Suprapubic skin (tissue), 4 donors: ENCODE data around the gene AP5S1. TPM values are rescaled to one million over a fixed set of nuclear protein-coding genes. Genes with fewer than 3 reads are reported as not detected.
A peak's percentile ranks its signal among the peaks of the same experiment; 100 is the strongest.

Source experiments
- DNase-seq, 2 donors: peaks; one replicate each; pipeline ENCODE4 v3.0.0-alpha.2; 2019; ENCODE audit warnings: low spot score in 2 of 2
- H3K27ac ChIP-seq: fragments of 200-600 bp; sonication (generic); one replicate; pipeline ENCODE4 v1.5.1; 2019
- H3K27me3 ChIP-seq: fragments of 200-600 bp; sonication (generic); one replicate; pipeline ENCODE4 v1.5.1; 2019
- H3K36me3 ChIP-seq: fragments of 200-600 bp; sonication (generic); one replicate; pipeline ENCODE4 v1.5.1; 2019
- H3K4me1 ChIP-seq: fragments of 200-600 bp; sonication (generic); one replicate; pipeline ENCODE4 v1.5.1; 2019
- H3K4me3 ChIP-seq: fragments of 200-600 bp; sonication (generic); one replicate; pipeline ENCODE4 v1.5.1; 2019; ENCODE audit warnings: mild to moderate bottlenecking
- H3K9me3 ChIP-seq: fragments of 200-600 bp; sonication (generic); one replicate; pipeline ENCODE4 v1.5.1; 2019
- EP300 ChIP-seq: sonication (generic); formaldehyde crosslinking; IDR thresholded peaks from one replicate; pipeline ENCODE4 v1.6.1; 2017; ENCODE audit warnings: antibody characterized with exemption
- POLR2A ChIP-seq, 2 donors: fragments of 450-650 bp; IDR thresholded peaks; one replicate each; pipeline ENCODE4 v1.6.1; 2017; ENCODE audit warnings: antibody characterized with exemption in 2 of 2, mild to moderate bottlenecking in 2 of 2, moderate library complexity in 2 of 2
- POLR2AphosphoS5 ChIP-seq, 3 donors: sonication (generic); formaldehyde crosslinking; IDR thresholded peaks; one replicate each; pipeline ENCODE4 v1.6.1; 2017; ENCODE audit warnings: antibody characterized with exemption in 3 of 3
- WGBS: methylation state at CpG from one replicate; pipeline ENCODE4 v1.1.5; 2018; 5-methylcytosine and 5-hydroxymethylcytosine counted together
- total RNA-seq, 4 donors: library from RNA; depleted of rRNA; stranded (reverse); fragments of >200 nt; gene quantifications; one replicate each; pipeline ENCODE4 v1.1.0, GENCODE V29; 2016
- TF ChIP-seq, protein P1 (sequence below), 2 donors: fragments of 200-600 bp in 1 of 2; fragments of 450-650 bp in 1 of 2; sonication (generic) in 1 of 2; IDR thresholded peaks; one replicate each; pipeline ENCODE4 v1.5.1; 2016 to 2019; ENCODE audit warnings: antibody characterized with exemption in 2 of 2, mild to moderate bottlenecking in 1 of 2, moderate library complexity in 1 of 2

The AP5S1 gene
- total RNA-seq, 4 donors from 2014 or later: 7.7 to 18.3 (median 14.3) TPM

DNA sequence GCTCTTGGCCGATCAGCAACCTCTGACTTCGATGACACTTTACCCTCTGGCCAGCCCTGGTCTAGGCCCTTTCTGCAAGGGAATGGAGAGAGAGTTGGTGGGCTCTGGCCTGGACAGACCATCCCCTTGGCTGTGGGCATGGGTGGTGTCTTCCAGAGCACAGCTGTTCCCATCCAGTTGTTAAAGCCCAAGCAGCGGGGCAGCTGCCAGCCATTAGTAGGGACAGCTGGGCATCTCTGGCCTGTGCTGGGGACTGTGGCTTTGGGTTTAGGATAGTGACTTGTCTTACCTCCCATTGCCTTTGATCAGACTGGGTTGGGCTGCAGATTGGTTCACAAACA, 21.5 kb upstream of the AP5S1 start:
- H3K36me3 ChIP-seq: peaks cover 40% of the 10 kb centered on the region
- 79% methylated on average over 3 of the region's 3 CpGs for WGBS
- H3K27ac ChIP-seq: no peak overlapping the region
- H3K4me1 ChIP-seq: peaks cover 79% of the 10 kb centered on the region
- H3K4me3 ChIP-seq: no peak overlapping the region
- DNase-seq: peak in 1 of 2 donors; percentile 63
- no peak for TF ChIP-seq POLR2A (IDR thresholded peaks at IDR 0.05)
- TF ChIP-seq, protein P1, sequence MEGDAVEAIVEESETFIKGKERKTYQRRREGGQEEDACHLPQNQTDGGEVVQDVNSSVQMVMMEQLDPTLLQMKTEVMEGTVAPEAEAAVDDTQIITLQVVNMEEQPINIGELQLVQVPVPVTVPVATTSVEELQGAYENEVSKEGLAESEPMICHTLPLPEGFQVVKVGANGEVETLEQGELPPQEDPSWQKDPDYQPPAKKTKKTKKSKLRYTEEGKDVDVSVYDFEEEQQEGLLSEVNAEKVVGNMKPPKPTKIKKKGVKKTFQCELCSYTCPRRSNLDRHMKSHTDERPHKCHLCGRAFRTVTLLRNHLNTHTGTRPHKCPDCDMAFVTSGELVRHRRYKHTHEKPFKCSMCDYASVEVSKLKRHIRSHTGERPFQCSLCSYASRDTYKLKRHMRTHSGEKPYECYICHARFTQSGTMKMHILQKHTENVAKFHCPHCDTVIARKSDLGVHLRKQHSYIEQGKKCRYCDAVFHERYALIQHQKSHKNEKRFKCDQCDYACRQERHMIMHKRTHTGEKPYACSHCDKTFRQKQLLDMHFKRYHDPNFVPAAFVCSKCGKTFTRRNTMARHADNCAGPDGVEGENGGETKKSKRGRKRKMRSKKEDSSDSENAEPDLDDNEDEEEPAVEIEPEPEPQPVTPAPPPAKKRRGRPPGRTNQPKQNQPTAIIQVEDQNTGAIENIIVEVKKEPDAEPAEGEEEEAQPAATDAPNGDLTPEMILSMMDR (IDR thresholded peaks at IDR 0.05): no peak
- TF ChIP-seq EP300: no peak
- no peak for TF ChIP-seq POLR2AphosphoS5 (IDR thresholded peaks at IDR 0.05)
- no peaks in the 10 kb centered on the region for H3K9me3 ChIP-seq
- H3K27me3 ChIP-seq: no peaks in the 10 kb centered on the region

DNA sequence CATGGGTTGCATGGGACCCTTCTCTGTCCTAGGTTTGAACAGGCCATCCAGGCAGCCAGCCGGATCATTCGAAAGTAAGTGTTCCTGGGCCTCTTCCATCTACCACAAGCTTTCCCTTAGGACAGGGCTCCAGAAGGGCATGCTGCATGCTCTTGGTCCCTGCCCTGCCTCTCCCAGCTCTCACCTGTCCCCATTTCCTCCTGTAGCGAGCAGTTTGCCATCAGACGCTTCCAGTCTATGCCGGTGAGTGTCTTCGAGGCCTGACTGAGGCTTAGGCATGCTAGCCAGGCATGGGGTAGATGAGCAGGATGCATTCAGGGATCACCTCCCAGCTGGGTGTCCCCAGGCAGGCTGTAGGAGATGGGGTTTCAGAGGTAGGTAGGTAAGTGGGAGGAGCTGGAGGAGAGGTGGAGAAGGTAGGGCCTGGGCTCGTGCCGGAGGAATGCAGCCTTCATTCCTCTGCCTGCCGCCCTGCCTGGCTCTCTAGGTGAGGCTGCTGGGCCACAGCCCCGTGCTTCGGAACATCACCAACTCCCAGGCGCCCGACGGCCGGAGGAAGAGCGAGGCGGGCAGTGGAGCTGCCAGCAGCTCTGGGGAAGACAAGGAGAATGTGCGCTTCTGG, 20.0 kb upstream of the AP5S1 start:
- no peak for DNase-seq
- WGBS: 54% methylated on average over 9 of the region's 18 CpGs
- no peak for TF ChIP-seq EP300
- no peak for TF ChIP-seq POLR2AphosphoS5 (IDR thresholded peaks at IDR 0.05)
- TF ChIP-seq, protein P1 (IDR thresholded peaks at IDR 0.05): no peak
- TF ChIP-seq POLR2A (IDR thresholded peaks at IDR 0.05): no peak
- peaks cover 45% of the 10 kb centered on the region for H3K36me3 ChIP-seq
- no peaks in the 10 kb centered on the region for H3K9me3 ChIP-seq
- peaks cover 88% of the 10 kb centered on the region for H3K4me1 ChIP-seq
- no peaks in the 10 kb centered on the region for H3K27me3 ChIP-seq
- H3K27ac ChIP-seq: peak overlapping the region; percentile 30
- no peak overlapping the region for H3K4me3 ChIP-seq

DNA sequence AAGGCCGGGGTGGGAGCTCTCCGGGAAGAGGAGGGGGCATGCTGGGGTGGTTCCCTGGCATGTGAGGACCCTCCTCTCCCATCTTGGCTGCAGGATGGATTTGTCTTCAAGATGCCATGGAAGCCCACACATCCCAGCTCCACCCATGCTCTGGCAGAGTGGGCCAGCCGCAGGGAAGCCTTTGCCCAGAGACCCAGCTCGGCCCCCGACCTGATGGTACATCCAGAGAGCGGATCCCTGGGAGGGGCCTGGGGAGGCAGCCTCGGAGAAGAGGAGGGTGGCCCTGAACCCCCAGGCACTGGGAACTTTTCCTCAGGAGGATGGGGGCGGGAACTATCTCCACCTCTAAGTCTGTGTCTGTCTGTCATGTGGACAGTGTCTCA, 19.5 kb upstream of the AP5S1 start:
- Histone ChIP-seq H3K9me3 (no peaks in the 10 kb centered on the region), H3K4me3 (no peak overlapping the region), H3K27ac (peak overlapping the region; percentile 30), H3K36me3 (peaks cover 45% of the 10 kb centered on the region), H3K27me3 (no peaks in the 10 kb centered on the region), H3K4me1 (peaks cover 88% of the 10 kb centered on the region)
- WGBS: 62% methylated on average over 6 of the region's 8 CpGs
- no peak for TF ChIP-seq EP300
- no peak for TF ChIP-seq POLR2A (IDR thresholded peaks at IDR 0.05)
- no peak for TF ChIP-seq POLR2AphosphoS5 (IDR thresholded peaks at IDR 0.05)
- TF ChIP-seq, protein P1 (IDR thresholded peaks at IDR 0.05): no peak
- no peak for DNase-seq

DNA sequence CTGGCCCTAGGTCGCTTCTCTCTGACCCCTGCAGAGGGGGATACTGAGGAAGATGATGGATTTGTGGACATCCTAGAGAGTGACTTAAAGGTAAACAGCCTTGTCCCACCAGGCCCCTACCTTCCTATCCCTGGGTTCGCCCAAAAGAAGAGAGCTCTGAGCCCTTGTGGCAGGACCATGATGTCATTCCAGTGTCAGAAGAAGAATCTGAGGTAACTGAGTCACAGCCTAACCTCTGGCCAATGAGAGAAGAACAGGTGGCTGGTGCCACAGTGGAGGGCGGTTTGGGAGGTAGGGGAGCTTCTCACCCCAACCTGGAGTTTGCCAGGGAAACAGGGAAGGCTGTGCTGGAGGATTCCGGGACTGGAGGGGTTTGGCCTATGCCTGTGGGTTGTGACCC, 19.0 kb upstream of the AP5S1 start:
- 83% methylated on average over 4 of the region's 4 CpGs for WGBS
- Histone ChIP-seq H3K27me3 (no peaks in the 10 kb centered on the region), H3K9me3 (no peaks in the 10 kb centered on the region), H3K4me1 (peaks cover 90% of the 10 kb centered on the region), H3K36me3 (peaks cover 45% of the 10 kb centered on the region), H3K4me3 (no peak overlapping the region), H3K27ac (no peak overlapping the region)
- TF ChIP-seq EP300: no peak
- no peak for TF ChIP-seq POLR2A (IDR thresholded peaks at IDR 0.05)
- TF ChIP-seq, protein P1 (IDR thresholded peaks at IDR 0.05): no peak
- no peak for TF ChIP-seq POLR2AphosphoS5 (IDR thresholded peaks at IDR 0.05)
- no peak for DNase-seq

DNA sequence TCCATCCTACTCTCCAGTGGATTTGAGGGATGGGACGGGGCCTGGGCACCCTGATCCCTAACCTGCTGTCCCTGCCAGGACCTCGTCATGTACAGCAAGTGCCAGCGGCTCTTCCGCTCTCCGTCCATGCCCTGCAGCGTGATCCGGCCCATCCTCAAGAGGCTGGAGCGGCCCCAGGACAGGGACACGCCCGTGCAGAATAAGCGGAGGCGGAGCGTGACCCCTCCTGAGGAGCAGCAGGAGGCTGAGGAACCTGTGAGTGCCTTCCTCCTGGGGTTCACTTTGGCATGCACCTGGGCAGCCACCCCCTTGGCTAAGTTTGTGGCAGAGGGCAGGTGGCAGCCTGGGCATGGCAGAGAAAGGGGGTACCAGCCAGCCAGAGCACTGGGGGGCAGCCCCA, 18.5 kb upstream of the AP5S1 start:
- no peak for DNase-seq
- Histone ChIP-seq H3K4me1 (peaks cover 90% of the 10 kb centered on the region), H3K36me3 (peaks cover 45% of the 10 kb centered on the region), H3K4me3 (no peak overlapping the region), H3K27ac (no peak overlapping the region), H3K27me3 (no peaks in the 10 kb centered on the region), H3K9me3 (no peaks in the 10 kb centered on the region)
- WGBS: 95% methylated on average over 8 of the region's 13 CpGs
- TF ChIP-seq POLR2AphosphoS5 (IDR thresholded peaks at IDR 0.05) (no peak), EP300 (no peak), POLR2A (IDR thresholded peaks at IDR 0.05) (no peak)
- TF ChIP-seq, protein P1 (IDR thresholded peaks at IDR 0.05): no peak
